GDM1 (cell line): ENCODE measurements around the gene DSTYK.
"Not testable (repeated sequence)": the region's sequence is repeated elsewhere in the genome, so short reads cannot be mapped to it uniquely, and the experiment has no call there.

ENCODE experiments used
- DNase-seq: peaks from one replicate; lab custom pipeline; 2025; lab: John Stamatoyannopoulos, UW

The DSTYK gene

DNA sequence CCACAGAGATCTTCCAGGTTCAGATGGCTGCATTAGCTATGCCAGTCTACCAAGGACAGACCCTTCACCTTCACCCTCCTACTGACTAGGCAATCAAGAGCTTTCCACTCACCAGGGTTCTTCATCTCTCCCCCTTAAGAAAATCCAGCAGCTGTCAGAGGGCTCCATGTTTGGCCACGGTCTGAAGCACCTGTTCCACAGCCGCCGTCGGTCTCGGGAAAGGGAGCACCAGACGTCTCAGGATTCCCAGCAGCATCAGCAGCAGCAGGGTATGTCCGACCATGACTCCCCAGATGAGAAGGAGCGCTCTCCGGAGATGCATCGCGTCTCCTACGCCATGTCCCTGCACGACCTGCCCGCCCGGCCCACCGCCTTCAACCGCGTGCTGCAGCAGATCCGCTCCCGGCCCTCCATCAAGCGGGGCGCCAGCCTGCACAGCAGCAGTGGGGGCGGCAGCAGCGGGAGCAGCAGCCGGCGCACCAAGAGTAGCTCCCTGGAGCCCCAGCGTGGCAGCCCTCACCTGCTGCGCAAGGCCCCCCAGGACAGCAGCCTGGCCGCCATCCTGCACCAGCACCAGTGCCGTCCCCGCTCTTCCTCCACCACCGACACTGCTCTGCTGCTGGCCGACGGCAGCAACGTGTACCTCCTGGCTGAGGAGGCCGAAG lies 30.0 kb upstream of the DSTYK start:
- no peak for DNase-seq

- DNase-seq = no peak
Observed at GRCh38 chr1:205240569-205240968, 29.1 kb upstream of the DSTYK start.

DNA sequence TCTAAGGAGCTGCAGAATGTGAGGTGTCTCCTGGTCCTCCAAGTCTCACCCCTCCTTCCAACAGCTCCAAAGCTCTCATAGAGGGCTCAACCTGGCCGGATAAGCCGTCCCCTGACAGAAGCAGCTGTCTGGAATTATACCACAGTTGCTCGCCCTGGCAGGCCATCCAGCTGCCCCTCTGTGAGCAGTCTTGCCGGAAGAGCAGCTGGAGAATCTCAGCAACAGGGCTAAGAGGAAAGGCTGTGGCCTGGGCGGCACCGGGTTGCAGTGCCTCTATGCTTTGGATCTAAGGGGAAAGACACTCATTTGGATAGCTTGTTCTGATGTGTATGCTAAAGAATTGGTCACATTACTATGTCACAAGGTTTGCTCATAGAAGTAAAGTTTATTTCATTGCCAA lies 28.6 kb upstream of the DSTYK start:
- DNase-seq = no peak

DNA sequence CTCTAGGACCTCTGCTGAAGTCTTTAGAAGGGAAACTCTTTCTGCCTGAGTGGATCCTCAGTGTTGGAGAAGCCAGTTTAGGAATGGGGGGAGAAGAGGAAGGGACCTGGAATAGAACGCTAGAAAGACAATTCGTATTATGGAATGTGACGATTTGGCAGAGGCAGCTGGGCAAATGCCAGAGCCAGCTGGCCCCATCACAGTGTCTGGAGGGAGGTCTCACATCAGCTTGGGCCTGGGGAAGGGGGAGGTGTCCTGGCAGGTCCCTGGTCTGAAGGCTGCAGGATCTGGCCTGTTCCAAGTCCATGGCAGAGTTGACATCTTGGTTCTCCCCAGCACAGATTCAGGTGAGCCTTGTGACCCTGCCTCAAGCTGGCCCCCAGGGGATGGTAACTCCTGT lies 27.6 kb upstream of the DSTYK start:
- no peak for DNase-seq

DNA sequence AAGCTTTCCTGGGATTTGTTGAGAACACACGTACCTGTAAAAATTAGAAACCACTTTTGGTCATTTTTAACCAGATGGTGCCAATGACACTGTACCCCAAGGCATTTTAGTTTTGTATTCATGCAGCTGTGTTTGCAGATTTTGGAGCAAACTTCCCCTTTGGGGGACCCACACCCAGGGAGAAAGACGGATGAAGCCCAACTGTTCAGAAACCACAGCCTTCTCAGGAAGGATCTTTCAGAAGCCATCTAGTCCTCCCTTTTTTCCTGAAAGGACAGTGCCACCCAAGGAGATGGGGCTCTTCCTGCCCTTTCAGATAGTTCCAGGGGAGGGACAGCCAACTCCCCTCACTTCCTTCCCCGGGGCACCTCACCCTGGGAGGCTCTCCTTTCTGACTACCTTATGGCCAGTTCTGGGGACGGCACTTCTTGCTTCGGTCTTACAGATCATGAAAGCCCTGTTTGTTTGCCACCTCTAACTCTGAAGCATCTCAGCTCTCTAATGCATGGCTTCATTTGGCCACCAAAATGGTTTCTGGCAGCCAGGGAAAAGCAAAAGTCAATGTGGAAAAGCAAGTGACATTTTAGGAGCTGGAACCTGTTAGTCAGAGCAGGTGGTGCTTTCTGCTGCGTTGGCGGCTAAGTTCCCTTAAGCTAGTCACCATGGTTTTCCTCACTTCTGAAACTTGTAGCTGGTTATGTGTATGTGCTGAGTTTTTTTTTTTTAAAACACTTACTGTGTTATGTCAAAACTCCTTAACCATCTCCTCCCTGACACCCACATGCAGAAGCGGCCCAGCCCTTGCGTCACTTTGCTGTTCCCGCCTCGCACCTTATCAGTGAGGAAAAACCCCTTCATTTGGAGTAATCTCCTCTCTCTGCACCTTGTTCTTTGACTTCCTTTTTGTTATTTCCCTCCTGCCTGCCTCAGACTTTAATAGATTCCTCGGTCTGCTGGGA lies 26.3 kb upstream of the DSTYK start:
- DNase-seq = peak; percentile 57

DNA sequence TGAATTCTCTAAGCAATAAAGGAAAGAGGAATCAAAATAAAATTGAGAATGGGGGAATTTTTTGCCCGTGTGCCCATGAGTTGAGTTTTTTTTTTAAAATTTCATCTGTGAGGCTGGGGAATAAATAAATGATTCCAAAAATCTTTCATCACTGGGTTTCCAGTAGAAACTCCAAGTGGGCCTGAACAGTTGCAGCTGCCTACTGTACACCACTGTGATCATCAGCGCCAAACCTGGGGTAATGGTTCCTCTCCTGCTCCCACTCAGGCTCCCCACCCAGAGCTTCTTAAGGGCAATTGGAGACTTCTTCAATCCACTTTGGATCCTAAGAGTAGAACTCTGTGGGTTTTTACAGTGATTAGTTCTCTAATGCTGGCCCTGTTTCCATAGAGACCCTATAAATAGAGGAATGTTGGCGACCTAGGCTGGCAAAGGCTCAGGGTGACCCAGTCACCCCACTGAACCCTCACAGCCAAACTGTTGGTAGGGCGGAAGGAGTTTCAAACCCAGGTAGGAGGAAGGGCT lies 25.5 kb upstream of the DSTYK start:
- DNase-seq = no peak

DNA sequence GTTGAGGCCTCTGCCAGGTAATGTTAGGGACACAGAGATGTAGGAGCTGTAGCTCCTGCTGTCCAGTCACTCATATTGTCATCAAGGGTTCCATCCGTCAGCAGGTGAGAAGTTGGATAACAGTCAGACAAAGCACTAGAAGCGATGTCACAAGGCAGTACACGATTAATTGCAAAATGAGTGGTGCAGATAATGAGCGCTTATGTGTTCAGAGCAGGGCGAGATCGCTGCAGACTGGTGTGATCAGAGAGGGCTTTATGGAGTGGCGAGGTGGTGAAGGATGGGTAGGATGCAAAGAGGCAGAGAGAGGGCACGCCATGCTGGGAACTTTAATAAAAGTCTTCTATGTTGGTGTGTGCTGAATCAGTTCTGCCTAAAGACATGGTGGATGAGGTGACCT lies 25.0 kb upstream of the DSTYK start:
- no peak for DNase-seq

DNA sequence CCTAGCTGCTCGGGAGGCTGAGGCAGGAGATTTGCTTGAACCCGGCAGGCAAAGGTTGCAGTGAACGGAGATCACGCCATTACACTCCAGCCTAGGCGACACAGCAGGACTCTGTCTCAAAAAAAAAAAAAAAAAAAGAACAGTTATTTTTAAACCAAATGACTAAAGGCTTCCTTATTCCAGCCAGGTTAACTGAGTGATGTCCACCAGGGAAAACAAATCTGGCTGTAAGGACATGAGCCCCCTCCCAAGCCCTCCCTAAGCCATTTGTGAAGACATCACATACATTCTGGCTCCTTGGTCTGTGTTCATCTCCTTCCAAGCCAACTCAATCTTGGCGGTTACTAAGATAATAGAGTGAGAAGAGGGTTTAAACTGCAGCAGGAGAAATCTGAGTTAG lies 24.4 kb upstream of the DSTYK start:
- DNase-seq = no peak

GRCh38 chr1:205233986-205234385 lies 22.5 kb upstream of the DSTYK start:
- not testable (repeated sequence) for DNase-seq

- DNase-seq = no peak
Observed at GRCh38 chr1:205232945-205233397, 21.5 kb upstream of the DSTYK start.

- DNase-seq = no peak
Observed at GRCh38 chr1:205232127-205232820, 20.8 kb upstream of the DSTYK start.

DNA sequence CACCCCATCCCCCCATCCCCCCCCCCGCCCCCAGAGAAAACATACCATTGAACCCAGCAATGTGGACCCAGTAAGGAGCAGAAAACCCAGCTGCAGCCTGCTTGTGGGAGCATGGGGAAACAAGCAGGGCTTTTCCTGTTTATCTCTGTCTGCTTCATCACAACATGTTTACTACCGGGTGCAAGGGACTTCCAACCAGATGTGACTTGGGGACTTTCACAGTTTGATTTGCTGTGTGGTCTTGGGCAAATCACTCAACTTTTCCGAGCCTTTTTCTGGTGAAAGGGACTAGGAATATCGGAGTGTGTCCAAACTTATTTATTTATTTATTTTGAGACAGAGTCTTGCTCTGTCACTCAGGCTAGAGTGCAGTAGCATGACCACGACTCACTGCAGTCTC lies 19.5 kb upstream of the DSTYK start:
- DNase-seq = no peak

GRCh38 chr1:205229916-205230700 lies 18.6 kb upstream of the DSTYK start:
- DNase-seq = peak; percentile 14

DNA sequence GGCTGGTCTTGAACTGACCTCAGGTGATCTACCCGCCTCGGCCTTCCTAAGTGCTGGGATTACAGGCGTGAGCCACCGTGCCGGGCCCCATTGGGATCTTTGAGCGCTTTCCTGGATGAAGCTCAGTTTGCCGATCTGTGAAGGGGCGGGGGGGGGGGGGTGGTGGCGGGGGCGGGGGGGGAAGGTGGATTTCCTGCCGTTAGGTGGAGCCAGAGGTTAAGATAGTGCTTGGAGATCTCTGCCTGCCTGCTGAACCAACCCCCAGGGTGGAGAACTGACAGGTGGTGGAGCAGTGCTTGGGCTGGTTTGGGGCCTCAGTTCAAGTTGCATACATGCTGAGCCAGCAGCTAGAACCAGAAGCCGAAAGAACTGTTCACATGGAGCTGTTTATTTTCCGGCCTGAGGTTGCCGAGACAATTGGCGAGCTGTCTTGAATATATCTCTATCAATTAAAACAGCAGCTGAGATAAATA lies 17.9 kb upstream of the DSTYK start:
- peak; percentile 34 for DNase-seq

GRCh38 chr1:205228093-205228521 lies 16.6 kb upstream of the DSTYK start:
- no peak for DNase-seq

DNA sequence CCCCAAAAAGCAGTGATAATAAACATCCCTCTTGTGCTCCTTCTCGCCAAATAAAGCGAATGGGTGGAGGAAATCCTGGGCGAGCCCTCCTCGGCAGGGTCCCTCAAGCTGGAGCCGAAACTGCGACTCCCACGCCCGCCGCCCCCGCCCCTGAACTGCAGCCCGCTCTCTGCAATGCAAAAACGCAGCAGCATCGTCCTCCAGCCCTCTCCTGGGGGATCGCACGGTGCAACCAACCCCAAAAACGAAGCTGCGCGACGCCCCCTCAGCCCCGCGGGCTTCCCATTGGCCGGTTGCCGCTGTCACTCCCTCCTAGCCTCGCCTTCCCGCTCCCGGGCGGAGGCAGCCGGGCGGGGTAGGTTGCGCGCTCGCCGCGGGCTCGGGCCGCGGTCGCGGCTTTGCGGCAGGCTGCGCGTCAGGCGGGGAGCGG lies 16.1 kb upstream of the DSTYK start, which contains the start of gene TMCC2:
Gene TMCC2 (plus strand): TSS at position 363 of the 430 bp plus-strand sequence. CDS start 619 bp downstream, outside the sequence.
- DNase-seq = peak; percentile 82

GRCh38 chr1:205226868-205227583 lies 15.5 kb upstream of the DSTYK start:
- DNase-seq = no peak

- no peak for DNase-seq
Observed at GRCh38 chr1:205225901-205226765, 14.6 kb upstream of the DSTYK start.

GRCh38 chr1:205224736-205225135 lies 13.2 kb upstream of the DSTYK start:
- DNase-seq = no peak
